Bronchial epithelial cell (primary cell): ENCODE results near the gene CST7. TPM values are rescaled to one million over a fixed set of nuclear protein-coding genes. Genes with fewer than 3 reads are reported as not detected.

Experiments used
- DNase-seq: peaks from one replicate; pipeline ENCODE4 v3.0.0-alpha.2; 2010; ENCODE audit warnings: low read depth
- FAIRE-seq: peaks from 2 replicates; lab custom pipeline; 2011; peaks lifted over from hg19 to GRCh38; lab: Jason Lieb, UNC
- H3K27me3 ChIP-seq: 2 replicates; pipeline ENCODE4 v1.5.1; 2011; ENCODE audit warnings: low read length; ENCODE audit not compliant: control insufficient read depth, insufficient read depth
- H3K36me3 ChIP-seq: 2 replicates; pipeline ENCODE4 v1.5.1; 2011; ENCODE audit warnings: low read length; ENCODE audit not compliant: control insufficient read depth, insufficient read depth
- H3K4me3 ChIP-seq: 2 replicates; pipeline ENCODE4 v1.5.1; 2011; ENCODE audit warnings: mild to moderate bottlenecking, low read depth, low read length, control low read depth
- CTCF ChIP-seq: IDR thresholded peaks from 2 replicates; pipeline ENCODE4 v1.5.1; 2011; ENCODE audit warnings: mild to moderate bottlenecking, moderate library complexity, low read length, control low read depth, inconsistent platforms; ENCODE audit not compliant: insufficient read depth, severe bottlenecking
- total RNA-seq: library from RNA; depleted of rRNA; stranded (reverse); fragments of >200 nt; gene quantifications from 2 replicates; pipeline ENCODE4 v1.2.1, GENCODE V29; 2014

CST7 gene
- total RNA-seq, 1 donor from 2014 or later: not detected

- Histone ChIP-seq H3K27me3 (no peaks in the 10 kb centered on the region), H3K36me3 (no peaks in the 10 kb centered on the region), H3K4me3 (no peak overlapping the region)
- no peak for FAIRE-seq
- TF ChIP-seq CTCF: no peak
- DNase-seq: no peak
These were observed 12.3 kb upstream of the CST7 start for GRCh38 chr20:24936526-24937407.

- FAIRE-seq (peak; percentile 47), DNase-seq (no peak)
- Histone ChIP-seq H3K36me3 (no peaks in the 10 kb centered on the region), H3K27me3 (no peaks in the 10 kb centered on the region), H3K4me3 (no peak overlapping the region)
- no peak for TF ChIP-seq CTCF
These were observed 11.5 kb upstream of the CST7 start for GRCh38 chr20:24937579-24937978.

- FAIRE-seq (no peak), DNase-seq (no peak)
- no peaks in the 10 kb centered on the region for H3K36me3 ChIP-seq
- H3K27me3 ChIP-seq: no peaks in the 10 kb centered on the region
- no peak overlapping the region for H3K4me3 ChIP-seq
- no peak for TF ChIP-seq CTCF
These were observed 10.6 kb upstream of the CST7 start for GRCh38 chr20:24938498-24938897.

GRCh38 chr20:24939036-24939435, 10.0 kb upstream of the CST7 start:
- no peak for TF ChIP-seq CTCF
- Histone ChIP-seq H3K36me3 (no peaks in the 10 kb centered on the region), H3K27me3 (no peaks in the 10 kb centered on the region), H3K4me3 (no peak overlapping the region)
- DNase-seq (no peak), FAIRE-seq (no peak)

- Histone ChIP-seq H3K27me3 (no peaks in the 10 kb centered on the region), H3K4me3 (no peak overlapping the region), H3K36me3 (no peaks in the 10 kb centered on the region)
- DNase-seq (no peak), FAIRE-seq (no peak)
- TF ChIP-seq CTCF: no peak
These were observed 6.4 kb upstream of the CST7 start for GRCh38 chr20:24942679-24943078.
